ENCODE measurements around the gene SUSD4. TPM values are rescaled to one million over a fixed set of nuclear protein-coding genes. Genes with fewer than 3 reads are reported as not detected.

Gene SUSD4
- total and polyA plus RNA-seq, 2 of the 8 experiments (the other 6 are each of a cell fraction or from before 2014, with no cell fraction given): 3.9 to 5.2 TPM

DNA sequence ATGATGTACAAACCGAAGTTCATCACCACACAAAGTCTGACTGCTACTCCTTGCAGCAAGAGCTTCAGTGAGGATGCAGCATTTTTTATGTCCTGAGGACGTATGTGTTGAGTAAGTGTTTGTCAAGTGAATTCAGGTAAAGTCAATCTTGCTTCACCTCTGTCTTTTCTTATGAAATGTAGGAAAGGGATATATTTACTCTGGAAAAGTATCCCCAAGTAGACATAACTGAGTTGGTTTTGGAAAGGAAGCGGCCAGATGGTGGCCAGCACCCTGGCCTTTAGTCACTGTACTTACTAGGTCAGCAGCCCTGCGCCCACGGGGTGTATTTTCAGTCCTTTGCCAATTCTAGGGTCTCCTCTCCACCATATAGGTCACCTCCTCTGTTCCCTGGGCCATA, 75.2 kb downstream of the SUSD4 start:
- H3K56ac ChIP-seq (replicated peaks; ENCODE audit: insufficient read length, low read depth, low read length): no peak overlapping the region
- no peak overlapping the region for H2BK15ac ChIP-seq (ENCODE audit: low read length)
- FAIRE-seq: no peak
- H3K27ac ChIP-seq (ENCODE audit: low read depth, low read length): no peak overlapping the region
- H2BK120ac ChIP-seq (replicated peaks; ENCODE audit: low read depth, low read length): no peak overlapping the region
- no peak overlapping the region for H3K18ac ChIP-seq (ENCODE audit: extremely low read depth, low read length)
- no peaks in the 10 kb centered on the region for H4K20me1 ChIP-seq (replicated peaks in 1 of 2; ENCODE audit: control insufficient read depth in 1 of 2, insufficient read depth in 2 of 2, low read length in 2 of 2)
- no peak overlapping the region for H4K5ac ChIP-seq (ENCODE audit: insufficient read length, low read depth, low read length)
- no peak overlapping the region for H3K14ac ChIP-seq (ENCODE audit: insufficient read length)
- ChIA-PET POLR2A (ENCODE audit: partially characterized antibody) (no interaction called here), CTCF (ENCODE audit: partially characterized antibody) (no interaction called here)
- H3K23ac ChIP-seq (ENCODE audit: insufficient read length): no peak overlapping the region
- no peaks in the 10 kb centered on the region for H3K36me3 ChIP-seq (ENCODE audit: control insufficient read depth in 2 of 4, insufficient read depth in 4 of 4, low read length in 3 of 4)
- H3K4me3 ChIP-seq (ENCODE audit: extremely low read depth in 1 of 4, insufficient read depth in 2 of 4, low read depth in 3 of 4, low read length in 4 of 4): no peak overlapping the region
- no peak overlapping the region for H2AFZ ChIP-seq (ENCODE audit: low read length)
- H4K91ac ChIP-seq (replicated peaks; ENCODE audit: insufficient read length, low read length): no peak overlapping the region
- no peak overlapping the region for H2BK5ac ChIP-seq (ENCODE audit: low read depth, low read length)
- no peaks in the 10 kb centered on the region for H3K23me2 ChIP-seq (ENCODE audit: low read depth, low read length)
- no peak overlapping the region for H2BK20ac ChIP-seq (ENCODE audit: low read length)
- no peak overlapping the region for H2BK12ac ChIP-seq (ENCODE audit: low read depth, low read length)
- H3K9me3 ChIP-seq (ENCODE audit: insufficient read depth in 2 of 2, low read depth in 1 of 2, low read length in 1 of 2): no peaks in the 10 kb centered on the region
- H3K79me1 ChIP-seq (ENCODE audit: low read depth, low read length): no peaks in the 10 kb centered on the region
- TF ChIP-seq EZH2 (IDR thresholded peaks at IDR 0.05; ENCODE audit: low read depth, low read length, severe bottlenecking) (no peak), BCL11A (IDR thresholded peaks at IDR 0.05; ENCODE audit: low read depth in 2 of 2, low read length in 2 of 2) (no peak), TCF12 (IDR thresholded peaks at IDR 0.05; ENCODE audit: low read depth, low read length) (no peak), SP4 (IDR thresholded peaks at IDR 0.05; ENCODE audit: low read length) (no peak), SIRT6 (IDR thresholded peaks at IDR 0.05; ENCODE audit: low read length) (no peak), ATF2 (IDR thresholded peaks at IDR 0.05; ENCODE audit: low read length) (no peak), POLR2A (IDR thresholded peaks at IDR 0.05; ENCODE audit: control extremely low read depth in 1 of 2, low read depth in 2 of 2, low read length in 2 of 2) (no peak), TEAD4 (IDR thresholded peaks at IDR 0.05; ENCODE audit: low read depth, low read length) (no peak), TAF1 (IDR thresholded peaks at IDR 0.05; ENCODE audit: low read depth, low read length) (no peak), NANOG (IDR thresholded peaks at IDR 0.05; ENCODE audit: insufficient read depth, low read depth, low read length, poor library complexity, severe bottlenecking) (no peak)
- TF ChIP-seq, protein P1, sequence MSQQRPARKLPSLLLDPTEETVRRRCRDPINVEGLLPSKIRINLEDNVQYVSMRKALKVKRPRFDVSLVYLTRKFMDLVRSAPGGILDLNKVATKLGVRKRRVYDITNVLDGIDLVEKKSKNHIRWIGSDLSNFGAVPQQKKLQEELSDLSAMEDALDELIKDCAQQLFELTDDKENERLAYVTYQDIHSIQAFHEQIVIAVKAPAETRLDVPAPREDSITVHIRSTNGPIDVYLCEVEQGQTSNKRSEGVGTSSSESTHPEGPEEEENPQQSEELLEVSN (IDR thresholded peaks at IDR 0.05): no peak
- 83% methylated on average over 5 of the region's 5 CpGs; no CpG with 5 or more reads in 1 of the 2 experiments for WGBS, 2 experiments (ENCODE audit: extremely low coverage in 1 of 2, insufficient coverage in 1 of 2, insufficient read length in 1 of 2, insufficient replicate concordance in 2 of 2, low coverage in 1 of 2, low lambda C conversion rate in 2 of 2, missing lambda C conversion rate in 1 of 2)
- no peak overlapping the region for H4K8ac ChIP-seq (ENCODE audit: extremely low read depth, insufficient read depth, low read length)
- H3K4ac ChIP-seq (replicated peaks; ENCODE audit: insufficient read length, low read depth, low read length): no peak overlapping the region
- H3K79me2 ChIP-seq (ENCODE audit: control insufficient read depth in 1 of 2, insufficient read depth in 2 of 2, low read length in 2 of 2): no peaks in the 10 kb centered on the region
- H2AK5ac ChIP-seq (ENCODE audit: low read depth, low read length): no peak overlapping the region
- H3K4me1 ChIP-seq (replicated peaks in 1 of 4; ENCODE audit: control insufficient read depth in 3 of 4, insufficient read depth in 4 of 4, low read length in 3 of 4): no peaks in the 10 kb centered on the region
- no peak for DNase-seq (ENCODE audit: low read depth in 1 of 2, low spot score in 2 of 2)
- no peaks in the 10 kb centered on the region for H3K27me3 ChIP-seq (replicated peaks in 1 of 4; ENCODE audit: control insufficient read depth in 3 of 4, extremely low read depth in 1 of 4, insufficient read depth in 3 of 4, low read length in 3 of 4)
- H3K9ac ChIP-seq (replicated peaks in 1 of 4; ENCODE audit: extremely low read depth in 1 of 4, low read depth in 3 of 4, low read length in 3 of 4): no peak overlapping the region
- no peak overlapping the region for H3K4me2 ChIP-seq (ENCODE audit: insufficient read depth in 1 of 2, low read depth in 2 of 2, low read length in 2 of 2)

All from H1 (cell line).